GM10248 (cell line): ENCODE measurements around the gene BMPR1A.
"Not testable (repeated sequence)": the region's sequence is repeated elsewhere in the genome, so short reads cannot be mapped to it uniquely, and the experiment has no call there.

Source experiments
- CTCF ChIA-PET: fragments of 300-600 bp; sonication (Branson Sonifier 250); formaldehyde crosslinking; extraction: SDS; loops from one replicate; lab custom pipeline; 2021; ENCODE audit warnings: antibody characterized with exemption; lab: Yijun Ruan, JAX
- POLR2A ChIA-PET: fragments of 350-650 bp; sonication (Branson Sonifier 250); formaldehyde crosslinking; extraction: SDS; loops from one replicate; lab custom pipeline; 2020; ENCODE audit warnings: antibody characterized with exemption; lab: Yijun Ruan, JAX
- DNase-seq: peaks from one replicate; pipeline ENCODE4 v3.0.0; 2012; ENCODE audit errors: extremely low spot score
- CTCF ChIP-seq: IDR thresholded peaks from 2 replicates; pipeline ENCODE4 v1.5.1; 2012; ENCODE audit warnings: mild to moderate bottlenecking, low read depth; ENCODE audit errors: extremely low read depth, missing control alignments, control extremely low read depth

Gene BMPR1A

GRCh38 chr10:86862786-86863483 is 106.5 kb downstream of the BMPR1A start:
- DNase-seq: no peak
- ChIA-PET POLR2A (no interaction called here), CTCF (interaction anchor here (1.0 to 1.6 kb wide), 2 partner anchors 79 to 87 kb away, joined by 3 read pairs; no protein-coding TSS in a partner anchor)
- TF ChIP-seq CTCF: no peak

GRCh38 chr10:86863484-86863842 is 107.0 kb downstream of the BMPR1A start:
- ChIA-PET POLR2A (no interaction called here), CTCF (interaction anchor here (0.9 to 1.6 kb wide), 3 partner anchors 15 to 88 kb away, joined by 3 to 4 read pairs (median 3); no protein-coding TSS in a partner anchor)

GRCh38 chr10:86865011-86865811 is 108.8 kb downstream of the BMPR1A start:
- not testable (repeated sequence) for DNase-seq
- ChIA-PET POLR2A (interaction anchor here (0.6 kb wide), 1 partner anchor 164 kb away, joined by 3 read pairs; no protein-coding TSS in a partner anchor), CTCF (interaction anchor here (1.5 kb wide), 1 partner anchor 10 kb away, joined by 3 read pairs; no protein-coding TSS in a partner anchor)

More at GRCh38 chr10:86863484-86863842, 107.0 kb downstream of the BMPR1A start:
- DNase-seq: no peak
- no peak for TF ChIP-seq CTCF

DNA sequence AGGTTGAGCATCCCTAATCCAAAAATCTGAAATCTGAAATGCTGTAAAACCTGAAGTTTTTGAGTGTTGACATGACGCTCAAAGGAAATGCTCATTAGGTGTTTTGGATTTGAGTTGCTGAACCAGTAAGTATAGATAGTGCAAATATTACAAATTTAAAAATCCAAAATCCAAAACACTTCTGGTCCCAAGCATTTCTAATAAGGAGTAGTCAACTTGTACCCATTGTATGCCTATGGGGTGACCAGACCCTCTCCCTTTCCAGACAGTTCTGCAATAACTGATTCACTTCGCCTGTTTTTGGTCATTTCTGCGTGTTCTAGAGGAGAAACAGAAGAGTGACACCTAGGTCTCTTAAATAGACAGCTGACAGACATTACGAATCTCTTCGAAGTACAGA is 110.7 kb downstream of the BMPR1A start:
- DNase-seq: no peak
- CTCF ChIA-PET: no interaction called here
- POLR2A ChIA-PET: no interaction called here

GRCh38 chr10:86868353-86868752 is 111.9 kb downstream of the BMPR1A start:
- no peak for DNase-seq
- no peak for TF ChIP-seq CTCF
- ChIA-PET CTCF (interaction anchor here (0.8 kb wide), 1 partner anchor 19 kb away, joined by 4 read pairs; no protein-coding TSS in a partner anchor), POLR2A (no interaction called here)

More for the DNA sequence above, 110.7 kb downstream of the BMPR1A start:
- TF ChIP-seq CTCF: no peak

GRCh38 chr10:86870679-86871078 is 114.3 kb downstream of the BMPR1A start:
- ChIA-PET CTCF (no interaction called here), POLR2A (no interaction called here)
- TF ChIP-seq CTCF: no peak
- no peak for DNase-seq
